Sigmoid colon (tissue), 4 donors: Measurements from ENCODE around the gene SLC4A11.

Source experiments
- CTCF ChIP-seq, 4 experiments: fragments of 450-650 bp in 3 of 4; fragments of 200-600 bp in 1 of 4; IDR thresholded peaks; one replicate each; pipeline ENCODE4 v1.5.1; 2016 to 2019; ENCODE audit warnings: antibody characterized with exemption in 4 of 4, mild to moderate bottlenecking in 3 of 4, moderate library complexity in 2 of 4
- POLR2A ChIP-seq, 2 donors: fragments of 450-650 bp; IDR thresholded peaks; one replicate each; pipeline ENCODE4 v1.6.1; 2016; ENCODE audit warnings: antibody characterized with exemption in 2 of 2, mild to moderate bottlenecking in 2 of 2, moderate library complexity in 2 of 2
- POLR2AphosphoS5 ChIP-seq, 4 donors: sonication (generic); formaldehyde crosslinking; IDR thresholded peaks; one replicate each; pipeline ENCODE4 v1.6.1; 2017; ENCODE audit warnings: antibody characterized with exemption in 4 of 4

- TF ChIP-seq POLR2A (IDR thresholded peaks at IDR 0.05) (no peak), POLR2AphosphoS5 (IDR thresholded peaks at IDR 0.05) (no peak), CTCF (IDR thresholded peaks at IDR 0.05) (no peak)
Observed at GRCh38 chr20:3231116-3231515, 7.9 kb downstream of the SLC4A11 start.
